Measurements from ENCODE around the gene ZFC3H1. TPM values are rescaled to one million over a fixed set of nuclear protein-coding genes. Genes with fewer than 3 reads are reported as not detected.

Gene ZFC3H1
- total and polyA plus RNA-seq, 2 of the 4 experiments (the other 2 are of a cell fraction), result 16.8 to 23.3 TPM

- ChIA-PET POLR2A (ENCODE audit: unreplicated experiment) (no interaction called here), CTCF (no interaction called here)
- H2BK120ac ChIP-seq (ENCODE audit: low read depth, low read length), result no peak overlapping the region
- H2BK15ac ChIP-seq (ENCODE audit: low read depth, low read length), result no peak overlapping the region
- H3K4me3 ChIP-seq (ENCODE audit: insufficient read depth, low read depth, low read length), result no peak overlapping the region
- no peak overlapping the region for H2BK20ac ChIP-seq (ENCODE audit: low read depth, low read length)
- H2AK5ac ChIP-seq (ENCODE audit: low read depth, low read length), result no peak overlapping the region
- H3K56ac ChIP-seq (ENCODE audit: extremely low read depth, insufficient read depth, low read length), result no peak overlapping the region
- H4K5ac ChIP-seq (ENCODE audit: low read depth, low read length), result no peak overlapping the region
- no peak overlapping the region for H3K18ac ChIP-seq (ENCODE audit: low read depth, low read length)
- H4K20me1 ChIP-seq (ENCODE audit: insufficient read depth, low read length), result peaks cover 3% of the 10 kb centered on the region; the same call in 1 of the 2 replicates
- peaks cover 16 to 19% of the 10 kb centered on the region in 2 experiments for H3K79me1 ChIP-seq (ENCODE audit: low read depth in 1 of 2, low read length in 2 of 2)
- H4K8ac ChIP-seq (ENCODE audit: low read depth in 2 of 2, low read length in 2 of 2), result no peak overlapping the region
- peaks cover 52% of the 10 kb centered on the region for H3K36me3 ChIP-seq (ENCODE audit: control insufficient read depth, insufficient read depth, low read length)
- no peaks in the 10 kb centered on the region for H3K4me1 ChIP-seq (ENCODE audit: control insufficient read depth, insufficient read depth, low read length)
- dilution Hi-C loops (cut with HindIII; ENCODE audit: low sequenced_read_pairs, unreplicated experiment) (no loop called here), in situ Hi-C loops (cut with MboI; ENCODE audit: low sequenced_read_pairs) (no loop called here), intact Hi-C loops (cut with micrococcal nuclease) (no loop called here)
- no peak overlapping the region for H4K91ac ChIP-seq (ENCODE audit: insufficient read depth, low read depth, low read length)
- DNase-seq (no peak), ATAC-seq (ENCODE audit: low read depth) (no peak)
- H2AK9ac ChIP-seq (replicated peaks; ENCODE audit: low read depth, low read length, poor library complexity), result no peak overlapping the region
- 100% methylated on average over 1 of the region's 1 CpG; no CpG with 5 or more reads in 1 of the 2 experiments for WGBS, 2 experiments (ENCODE audit: extremely low coverage in 2 of 2, insufficient read length in 1 of 2)
- no peak overlapping the region for H3K14ac ChIP-seq (replicated peaks; ENCODE audit: low read depth, low read length)
- H3K23ac ChIP-seq (ENCODE audit: low read depth, low read length), result no peak overlapping the region
- no peak for TF ChIP-seq RCOR1 (IDR thresholded peaks at IDR 0.05; ENCODE audit: insufficient replicate concordance, low read length)
- no peak for TF ChIP-seq MXI1 (IDR thresholded peaks at IDR 0.05; ENCODE audit: borderline replicate concordance, low read depth, low read length)
- TF ChIP-seq RFX5 (IDR thresholded peaks at IDR 0.05; ENCODE audit: low read depth, low read length), result no peak
- BruUV-seq (replicated peaks), result no TSS peak
- H3K27me3 ChIP-seq (ENCODE audit: control insufficient read depth, insufficient read depth, low read length), result no peaks in the 10 kb centered on the region
- H3K9me3 ChIP-seq (ENCODE audit: control insufficient read depth, insufficient read depth, low read length), result no peaks in the 10 kb centered on the region
- no peak overlapping the region for H2BK5ac ChIP-seq (ENCODE audit: low read depth, low read length, poor library complexity, severe bottlenecking)
- H3K9me1 ChIP-seq (ENCODE audit: insufficient read depth, low read length), result no peaks in the 10 kb centered on the region
- H3K27ac ChIP-seq (ENCODE audit: insufficient read depth, low read length), result no peak overlapping the region
- no peak overlapping the region for H3K4ac ChIP-seq (ENCODE audit: low read depth, low read length)
- H3K4me2 ChIP-seq (ENCODE audit: low read depth, low read length), result no peak overlapping the region
- no peak overlapping the region for H3K9ac ChIP-seq (ENCODE audit: low read depth, low read length)
- H2AFZ ChIP-seq (replicated peaks; ENCODE audit: low read length, poor library complexity), result no peak overlapping the region
Observed at GRCh38 chr12:71621938-71622337, 41.7 kb downstream of the ZFC3H1 start.

Data from IMR-90 (cell line).